HG03159 (cell line): ENCODE data around the gene ZNF69.
"Not testable (repeated sequence)": the region's sequence is repeated elsewhere in the genome, so short reads cannot be mapped to it uniquely, and the experiment has no call there.

ENCODE experiments used
- ATAC-seq: cut with Tn5 transposase; IDR thresholded peaks from one replicate; pipeline ENCODE4 v1.9.1; 2021; ENCODE audit warnings: mild to moderate bottlenecking, moderate library complexity; ENCODE audit not compliant: unreplicated experiment

ZNF69 gene

GRCh38 chr19:11887611-11888531 lies at the start of gene ZNF69:
TSS of gene ZNF69 (plus strand) at chr19:11887782. CDS start at chr19:11887924, 142 bp downstream.
- no peak for ATAC-seq

GRCh38 chr19:11843722-11844121 lies 43.9 kb upstream of the ZNF69 start:
- no peak for ATAC-seq

- ATAC-seq, result not testable (repeated sequence)
These were observed 40.0 kb upstream of the ZNF69 start for GRCh38 chr19:11847615-11848014.

- no peak for ATAC-seq
These were observed 39.4 kb upstream of the ZNF69 start for GRCh38 chr19:11848200-11848593.

- ATAC-seq, result no peak
These were observed 38.8 kb upstream of the ZNF69 start, which contains the start of gene ZNF439 for GRCh38 chr19:11848594-11849469. TSS of gene ZNF439 (plus strand) at chr19:11848726. CDS start at chr19:11848868, 142 bp downstream.

GRCh38 chr19:11850289-11850688 lies 37.3 kb upstream of the ZNF69 start:
- ATAC-seq, result not testable (repeated sequence)

GRCh38 chr19:11853358-11853757 lies 34.2 kb upstream of the ZNF69 start:
- no peak for ATAC-seq

GRCh38 chr19:11856596-11857250 lies 30.9 kb upstream of the ZNF69 start:
- no peak for ATAC-seq

GRCh38 chr19:11860721-11861120 lies 26.9 kb upstream of the ZNF69 start:
- ATAC-seq, result no peak

- no peak for ATAC-seq
These were observed 26.3 kb upstream of the ZNF69 start for GRCh38 chr19:11861301-11861700.

GRCh38 chr19:11867766-11868165 lies 19.8 kb upstream of the ZNF69 start:
- ATAC-seq, result not testable (repeated sequence)

GRCh38 chr19:11868188-11868587 lies 19.4 kb upstream of the ZNF69 start:
- ATAC-seq, result no peak

- ATAC-seq, result no peak
These were observed 15.0 kb upstream of the ZNF69 start for GRCh38 chr19:11872624-11873023.

GRCh38 chr19:11873762-11874161 lies 13.8 kb upstream of the ZNF69 start:
- no peak for ATAC-seq

GRCh38 chr19:11879687-11880266 lies 7.8 kb upstream of the ZNF69 start:
- not testable (repeated sequence) for ATAC-seq

GRCh38 chr19:11880598-11880997 lies 7.0 kb upstream of the ZNF69 start:
- ATAC-seq, result no peak

GRCh38 chr19:11881151-11881800 lies 6.3 kb upstream of the ZNF69 start:
- ATAC-seq, result no peak

- ATAC-seq, result no peak
These were observed 5.0 kb upstream of the ZNF69 start for GRCh38 chr19:11882606-11883005.

- ATAC-seq, result no peak
These were observed 360 bp upstream of the ZNF69 start for GRCh38 chr19:11887234-11887610.

- ATAC-seq, result not testable (repeated sequence)
These were observed 2.3 kb downstream of the ZNF69 start for GRCh38 chr19:11889901-11890300.
